OCI-LY1 (cell line): ENCODE data around the gene CCDC141.

Source experiments
- H2AFZ ChIP-seq: fragments of 200-600 bp; sonication (generic), shearing (Covaris generic); 2 replicates; pipeline ENCODE4 v1.6.0; 2014; ENCODE audit warnings: antibody characterized with exemption, mild to moderate bottlenecking, low read length
- H3F3A ChIP-seq: fragments of 200-600 bp; sonication (generic), shearing (Covaris generic); 2 replicates; pipeline ENCODE4 v1.6.0; 2014; ENCODE audit warnings: mild to moderate bottlenecking, antibody characterized with exemption, low read length, moderate library complexity; ENCODE audit not compliant: insufficient read depth
- H3K27ac ChIP-seq: fragments of 200-600 bp; sonication (generic); 2 replicates; pipeline ENCODE4 v1.5.1; 2014; ENCODE audit warnings: low read length, mixed run types, mild to moderate bottlenecking, low read depth; ENCODE audit not compliant: poor library complexity, severe bottlenecking
- H3K27me3 ChIP-seq: fragments of 200-600 bp; sonication (generic); 2 replicates; pipeline ENCODE4 v1.6.0; 2014; ENCODE audit warnings: antibody characterized with exemption, mild to moderate bottlenecking, low read length, moderate library complexity; ENCODE audit not compliant: insufficient read depth
- H3K36me3 ChIP-seq: fragments of 200-600 bp; sonication (generic); 2 replicates; pipeline ENCODE4 v1.6.1; 2014; ENCODE audit warnings: mild to moderate bottlenecking, antibody characterized with exemption, low read length, moderate library complexity, mixed read lengths; ENCODE audit not compliant: insufficient read depth
- H3K4me1 ChIP-seq: fragments of 200-600 bp; sonication (generic); 2 replicates; pipeline ENCODE4 v1.5.1; 2014; ENCODE audit warnings: mild to moderate bottlenecking, low read length, moderate library complexity; ENCODE audit not compliant: insufficient read depth, severe bottlenecking
- H3K4me2 ChIP-seq: fragments of 200-600 bp; sonication (generic), shearing (Covaris generic); 2 replicates; pipeline ENCODE4 v1.6.1; 2014; ENCODE audit warnings: low read length
- H3K4me3 ChIP-seq: fragments of 200-600 bp; sonication (generic); 2 replicates; pipeline ENCODE4 v1.5.1; 2014; ENCODE audit warnings: low read length, low read depth, mild to moderate bottlenecking, mixed read lengths; ENCODE audit not compliant: poor library complexity, severe bottlenecking
- H3K79me2 ChIP-seq: fragments of 200-600 bp; shearing (Covaris generic); 2 replicates; pipeline ENCODE4 v1.6.1; 2016; ENCODE audit warnings: mixed run types, low read length, mixed read lengths; ENCODE audit not compliant: insufficient read depth
- H3K9ac ChIP-seq: fragments of 200-600 bp; sonication (generic), shearing (Covaris generic); 2 replicates; pipeline ENCODE4 v1.6.1; 2014; ENCODE audit warnings: mild to moderate bottlenecking, low read length, mixed read lengths
- H3K9me2 ChIP-seq: fragments of 200-600 bp; sonication (generic), shearing (Covaris generic); 2 replicates; pipeline ENCODE4 v1.6.1; 2014; ENCODE audit warnings: low read depth, mild to moderate bottlenecking, low read length, mixed read lengths
- H3K9me3 ChIP-seq: fragments of 200-600 bp; shearing (Covaris generic); 2 replicates; pipeline ENCODE4 v1.6.1; 2014; ENCODE audit warnings: low read length, mixed read lengths
- H4K20me1 ChIP-seq: fragments of 200-600 bp; sonication (generic), shearing (Covaris generic); 2 replicates; pipeline ENCODE4 v1.6.0; 2016; ENCODE audit warnings: mild to moderate bottlenecking, low read length; ENCODE audit not compliant: insufficient read depth
- EZH2 ChIP-seq: fragments of 200-600 bp; sonication (generic), shearing (Covaris generic); IDR thresholded peaks from 2 replicates; pipeline ENCODE4 v1.8.0; 2017; ENCODE audit warnings: borderline replicate concordance, mixed run types, mild to moderate bottlenecking, antibody characterized with exemption, low read length, moderate library complexity, mixed read lengths
- TF ChIP-seq, protein P1 (sequence below): fragments of 200-600 bp; sonication (generic), shearing (Covaris generic); IDR thresholded peaks from 2 replicates; pipeline ENCODE4 v1.5.1; 2017; ENCODE audit warnings: mild to moderate bottlenecking, antibody characterized with exemption, low read length, moderate library complexity, mixed read lengths

Gene CCDC141

GRCh38 chr2:178911039-178911438 lies 138.9 kb downstream of the CCDC141 start:
- no peak overlapping the region for H3K4me2 ChIP-seq
- H3K27ac ChIP-seq = no peak overlapping the region
- H3K9ac ChIP-seq = no peak overlapping the region
- H3K4me3 ChIP-seq = no peak overlapping the region
- no peaks in the 10 kb centered on the region for H3K4me1 ChIP-seq
- H2AFZ ChIP-seq = no peak overlapping the region
- no peaks in the 10 kb centered on the region for H3K9me2 ChIP-seq
- no peaks in the 10 kb centered on the region for H3K27me3 ChIP-seq
- no peaks in the 10 kb centered on the region for H3K36me3 ChIP-seq
- no peaks in the 10 kb centered on the region for H4K20me1 ChIP-seq
- H3F3A ChIP-seq = no peaks in the 10 kb centered on the region
- TF ChIP-seq EZH2 = no peak
- TF ChIP-seq, protein P1, sequence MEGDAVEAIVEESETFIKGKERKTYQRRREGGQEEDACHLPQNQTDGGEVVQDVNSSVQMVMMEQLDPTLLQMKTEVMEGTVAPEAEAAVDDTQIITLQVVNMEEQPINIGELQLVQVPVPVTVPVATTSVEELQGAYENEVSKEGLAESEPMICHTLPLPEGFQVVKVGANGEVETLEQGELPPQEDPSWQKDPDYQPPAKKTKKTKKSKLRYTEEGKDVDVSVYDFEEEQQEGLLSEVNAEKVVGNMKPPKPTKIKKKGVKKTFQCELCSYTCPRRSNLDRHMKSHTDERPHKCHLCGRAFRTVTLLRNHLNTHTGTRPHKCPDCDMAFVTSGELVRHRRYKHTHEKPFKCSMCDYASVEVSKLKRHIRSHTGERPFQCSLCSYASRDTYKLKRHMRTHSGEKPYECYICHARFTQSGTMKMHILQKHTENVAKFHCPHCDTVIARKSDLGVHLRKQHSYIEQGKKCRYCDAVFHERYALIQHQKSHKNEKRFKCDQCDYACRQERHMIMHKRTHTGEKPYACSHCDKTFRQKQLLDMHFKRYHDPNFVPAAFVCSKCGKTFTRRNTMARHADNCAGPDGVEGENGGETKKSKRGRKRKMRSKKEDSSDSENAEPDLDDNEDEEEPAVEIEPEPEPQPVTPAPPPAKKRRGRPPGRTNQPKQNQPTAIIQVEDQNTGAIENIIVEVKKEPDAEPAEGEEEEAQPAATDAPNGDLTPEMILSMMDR = no peak
- H3K9me3 ChIP-seq = no peaks in the 10 kb centered on the region
- no peaks in the 10 kb centered on the region for H3K79me2 ChIP-seq

- Histone ChIP-seq H3K79me2 (no peaks in the 10 kb centered on the region), H3K27ac (no peak overlapping the region), H3K4me2 (no peak overlapping the region), H3K9ac (no peak overlapping the region), H3K27me3 (no peaks in the 10 kb centered on the region), H3K9me2 (no peaks in the 10 kb centered on the region), H4K20me1 (no peaks in the 10 kb centered on the region), H3K4me1 (no peaks in the 10 kb centered on the region), H3K4me3 (no peak overlapping the region), H3F3A (no peaks in the 10 kb centered on the region), H2AFZ (no peak overlapping the region), H3K9me3 (no peaks in the 10 kb centered on the region), H3K36me3 (no peaks in the 10 kb centered on the region)
- TF ChIP-seq EZH2 = no peak
- TF ChIP-seq, protein P1 = no peak
These were observed 139.9 kb downstream of the CCDC141 start for GRCh38 chr2:178910005-178910404.

DNA sequence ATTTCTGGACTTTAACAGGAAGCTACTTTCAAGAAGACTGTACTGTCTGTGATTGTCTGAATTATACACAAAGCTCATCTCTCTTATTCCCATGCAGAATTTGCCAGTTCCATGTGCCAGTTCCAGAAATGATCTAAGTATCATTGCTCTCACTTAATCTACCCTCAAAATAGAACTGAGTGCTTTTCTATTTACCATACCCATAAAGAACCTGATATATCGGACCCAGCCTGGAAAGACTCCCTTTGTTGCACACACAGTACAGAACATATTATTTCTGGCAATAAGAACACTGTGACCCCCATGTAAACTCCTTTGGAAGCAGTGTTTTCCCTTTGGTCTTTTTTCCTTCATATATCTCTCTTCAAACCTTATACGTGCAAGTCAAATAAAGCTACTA lies 140.4 kb downstream of the CCDC141 start:
- no peak overlapping the region for H3K27ac ChIP-seq
- H3F3A ChIP-seq = no peaks in the 10 kb centered on the region
- H3K9ac ChIP-seq = no peak overlapping the region
- no peaks in the 10 kb centered on the region for H3K9me3 ChIP-seq
- H2AFZ ChIP-seq = no peak overlapping the region
- no peaks in the 10 kb centered on the region for H4K20me1 ChIP-seq
- no peaks in the 10 kb centered on the region for H3K4me1 ChIP-seq
- no peak overlapping the region for H3K4me2 ChIP-seq
- H3K79me2 ChIP-seq = no peaks in the 10 kb centered on the region
- no peaks in the 10 kb centered on the region for H3K36me3 ChIP-seq
- no peaks in the 10 kb centered on the region for H3K27me3 ChIP-seq
- TF ChIP-seq, protein P1 = no peak
- no peak for TF ChIP-seq EZH2
- H3K9me2 ChIP-seq = no peaks in the 10 kb centered on the region
- H3K4me3 ChIP-seq = no peak overlapping the region
